Measurements from ENCODE around the gene NCKIPSD.
"Not testable (repeated sequence)": the region's sequence is repeated elsewhere in the genome, so short reads cannot be mapped to it uniquely, and the experiment has no call there.

The NCKIPSD gene

DNA sequence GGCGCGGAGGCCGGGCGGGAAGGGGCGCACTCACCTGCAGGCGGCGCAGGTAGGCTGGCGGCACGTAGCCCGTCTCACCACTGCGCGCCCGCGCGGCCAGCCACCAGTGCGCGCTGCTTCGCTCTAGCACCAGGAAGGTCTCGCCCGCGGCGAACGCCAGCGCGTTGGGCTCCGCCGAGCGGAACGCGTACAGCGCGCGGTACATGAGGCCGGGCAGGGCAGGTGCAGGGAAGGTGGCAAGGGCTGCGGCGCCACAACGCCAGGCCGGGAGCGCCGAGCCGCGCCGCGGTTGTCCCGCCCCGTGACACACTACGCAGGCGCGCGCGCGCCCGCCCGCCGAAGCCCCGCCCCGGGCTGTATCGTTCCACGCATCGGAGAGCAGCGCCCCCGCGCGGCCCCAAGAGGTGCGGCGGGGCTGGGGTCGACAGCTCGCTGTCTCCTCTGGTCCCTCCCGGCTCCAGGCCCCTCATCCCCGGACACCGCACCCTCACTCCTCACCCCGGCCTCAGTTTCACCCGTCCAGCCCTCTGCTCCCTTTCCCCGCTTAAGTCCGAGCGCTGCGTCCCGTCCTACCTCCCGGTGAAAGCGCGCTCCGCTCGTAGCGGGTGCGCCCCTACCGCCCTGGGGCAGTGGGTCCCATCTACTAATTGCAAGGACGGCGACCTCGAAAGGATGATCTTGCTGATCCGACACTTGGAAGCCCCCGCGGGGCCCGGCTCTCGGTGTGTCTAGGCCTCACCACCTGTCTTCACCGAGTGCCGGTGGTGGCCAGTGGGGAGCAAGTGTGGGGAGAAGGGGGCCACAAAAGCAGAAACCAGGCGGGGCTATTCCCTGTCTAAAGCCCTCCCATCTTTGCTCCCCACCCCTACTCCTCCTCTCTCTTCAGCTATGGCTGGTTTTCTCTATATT is at the start of gene NCKIPSD:
Gene NCKIPSD (minus strand): TSS at position 313 of the 909 bp plus-strand sequence. CDS start 108 bp downstream, at position 205.
- peak; percentile 81 to 90 (median 84) for DNase-seq (ENCODE audit: low read depth in 2 of 3, low spot score in 2 of 3)

DNA sequence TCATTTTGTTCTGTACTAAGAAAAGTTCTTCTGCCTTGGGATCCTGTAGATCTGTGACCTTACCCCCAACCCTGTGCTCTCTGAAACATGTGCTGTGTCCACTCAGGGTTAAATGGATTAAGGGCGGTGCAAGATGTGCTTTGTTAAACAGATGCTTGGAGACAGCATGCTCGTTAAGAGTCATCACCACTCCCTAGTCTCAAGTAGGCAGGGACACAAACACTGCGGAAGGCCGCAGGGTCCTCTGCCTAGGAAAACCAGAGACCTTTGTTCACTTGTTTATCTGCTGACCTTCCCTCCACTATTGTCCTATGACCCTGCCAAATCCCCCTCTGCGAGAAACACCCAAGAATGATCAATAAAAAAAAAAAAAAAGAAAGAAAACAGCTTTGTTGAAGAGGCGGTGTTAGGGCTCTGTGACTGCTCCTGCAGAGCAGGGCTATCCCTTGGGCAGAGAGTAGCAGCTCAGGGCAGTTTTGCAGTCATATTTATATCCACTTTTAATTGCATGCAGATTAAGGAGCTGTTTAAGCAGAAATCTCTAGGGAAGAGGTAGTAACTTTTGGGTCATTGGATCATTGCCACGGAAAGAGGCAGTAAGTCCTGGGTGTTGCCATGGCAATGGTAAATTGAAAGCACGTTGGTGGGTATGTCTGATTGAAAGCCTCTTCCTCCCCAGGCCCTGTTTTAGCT is 49.5 kb upstream of the NCKIPSD start:
- not testable (repeated sequence) for DNase-seq (ENCODE audit: low read depth in 2 of 3, low spot score in 2 of 3)

DNA sequence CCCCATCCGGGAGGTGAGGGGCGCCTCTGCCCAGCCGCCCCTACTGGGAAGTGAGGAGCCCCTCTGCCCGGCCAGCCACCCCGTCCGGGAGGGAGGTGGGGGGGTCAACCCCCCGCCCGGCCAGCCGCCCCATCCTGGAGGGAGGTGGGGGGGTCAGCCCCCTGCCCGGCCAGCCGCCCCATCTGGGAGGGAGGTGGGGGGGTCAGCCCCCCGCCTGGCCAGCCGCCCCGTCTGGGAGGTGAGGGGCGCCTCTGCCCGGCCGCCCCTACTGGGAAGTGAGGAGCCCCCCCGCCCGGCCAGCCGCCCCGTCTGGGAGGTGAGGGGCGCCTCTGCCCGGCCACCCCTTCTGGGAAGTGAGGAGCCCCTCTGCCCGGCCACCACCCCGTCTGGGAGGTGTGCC is 48.8 kb upstream of the NCKIPSD start:
- DNase-seq (ENCODE audit: low read depth in 2 of 3, low spot score in 2 of 3) = not testable (repeated sequence)

DNA sequence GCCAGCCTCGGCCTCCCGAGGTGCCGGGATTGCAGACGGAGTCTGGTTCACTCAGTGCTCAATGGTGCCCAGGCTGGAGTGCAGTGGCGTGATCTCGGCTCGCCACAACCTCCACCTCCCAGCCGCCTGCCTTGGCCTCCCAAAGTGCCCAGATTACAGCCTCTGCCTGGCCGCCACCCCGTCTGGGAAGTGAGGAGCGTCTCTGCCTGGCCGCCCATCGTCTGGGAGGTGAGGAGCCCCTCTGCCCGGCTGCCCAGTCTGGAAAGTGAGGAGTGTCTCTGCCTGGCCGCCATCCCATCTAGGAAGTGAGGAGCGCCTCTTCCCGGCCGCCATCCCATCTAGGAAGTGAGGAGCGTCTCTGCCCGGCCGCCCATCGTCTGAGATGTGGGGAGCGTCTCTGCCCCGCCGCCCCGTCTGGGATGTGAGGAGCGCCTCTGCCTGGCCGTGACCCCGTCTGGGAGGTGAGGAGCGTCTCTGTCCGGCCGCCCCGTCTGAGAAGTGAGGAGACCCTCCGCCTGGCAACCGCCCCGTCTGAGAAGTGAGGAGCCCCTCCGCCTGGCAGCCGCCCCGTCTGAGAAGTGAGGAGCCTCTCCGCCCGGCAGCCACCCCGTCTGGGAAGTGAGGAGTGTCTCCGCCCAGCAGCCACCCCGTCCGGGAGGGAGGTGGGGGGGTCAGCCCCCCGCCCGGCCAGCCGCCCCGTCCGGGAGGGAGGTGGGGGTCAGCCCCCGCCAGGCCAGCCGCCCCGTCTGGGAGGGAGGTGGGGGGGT is 48.2 kb upstream of the NCKIPSD start:
- not testable (repeated sequence) for DNase-seq (ENCODE audit: low read depth in 2 of 3, low spot score in 2 of 3)

DNA sequence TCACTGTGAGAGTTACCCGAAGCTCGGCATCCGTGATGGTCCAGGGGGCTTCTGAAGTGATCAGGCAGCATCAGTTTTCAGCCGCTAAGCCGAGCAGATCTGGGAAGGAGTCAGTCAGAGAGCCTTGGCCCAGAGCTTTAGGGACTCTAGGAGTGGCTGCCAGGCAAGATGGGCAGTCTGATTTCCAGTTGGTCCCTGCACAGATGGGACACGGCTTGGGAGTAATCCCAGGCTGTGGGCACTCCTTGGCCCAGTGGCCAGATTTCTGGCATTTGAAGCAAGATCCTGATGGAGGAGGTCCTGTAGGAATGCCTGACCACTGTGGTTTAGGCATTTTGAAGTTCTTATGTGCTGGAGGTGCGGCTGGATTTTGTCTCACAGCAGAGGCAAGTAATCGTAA is 41.8 kb upstream of the NCKIPSD start:
- DNase-seq (ENCODE audit: low read depth in 2 of 3, low spot score in 2 of 3) = no peak

DNA sequence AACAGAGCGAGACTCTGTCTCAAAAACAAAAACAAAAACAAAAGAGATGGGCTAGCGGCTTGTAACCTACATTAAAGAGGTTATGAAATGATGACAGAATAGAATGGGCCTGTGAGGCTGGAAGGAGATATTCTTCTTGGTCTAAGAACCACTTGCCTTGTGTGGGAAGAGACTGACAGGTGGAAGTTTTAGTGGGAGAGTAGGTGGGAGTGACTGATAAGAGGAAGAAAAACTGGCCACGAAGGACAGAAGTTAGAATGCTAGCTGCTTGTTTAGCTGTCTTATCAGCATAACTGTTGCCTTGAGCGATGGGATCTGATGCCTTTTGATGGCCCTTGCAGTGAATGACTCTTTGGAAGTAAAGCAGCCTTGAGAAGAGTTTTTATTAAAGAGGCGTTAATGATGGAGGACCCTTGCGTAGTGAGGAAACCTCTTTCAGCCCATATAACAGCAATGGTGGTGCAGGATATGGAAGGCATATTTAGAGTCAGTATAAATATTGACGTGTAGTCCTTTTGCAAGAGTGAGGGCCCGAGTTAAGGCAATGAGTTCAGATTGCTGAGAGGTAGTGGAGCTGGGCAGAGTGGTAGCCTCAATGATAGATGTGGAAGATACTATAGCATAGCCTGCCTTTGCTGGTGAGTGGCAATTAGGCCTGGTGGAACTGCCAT is 39.6 kb upstream of the NCKIPSD start:
- DNase-seq (ENCODE audit: low read depth in 2 of 3, low spot score in 2 of 3) = not testable (repeated sequence)

DNA sequence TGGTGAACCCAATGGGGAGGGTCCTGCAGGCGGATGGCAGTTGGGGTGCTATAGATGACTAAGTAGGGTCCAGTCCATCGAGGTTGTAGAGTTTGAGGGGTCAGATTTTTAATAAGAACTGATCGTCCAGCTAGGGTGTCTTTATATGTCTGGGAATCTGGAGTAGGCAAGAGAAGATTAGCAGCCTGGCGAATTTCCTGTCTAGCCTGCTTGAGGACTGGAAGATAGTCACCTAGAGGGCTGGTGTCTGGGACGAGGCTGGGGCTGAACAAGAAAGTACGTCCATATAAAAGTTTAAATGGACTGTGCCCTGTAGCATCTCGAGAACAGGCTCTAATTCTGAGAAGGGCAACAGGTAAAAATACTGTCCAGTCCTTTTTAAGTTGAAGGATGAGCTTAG is 38.0 kb upstream of the NCKIPSD start:
- DNase-seq (ENCODE audit: low read depth in 2 of 3, low spot score in 2 of 3) = no peak

DNA sequence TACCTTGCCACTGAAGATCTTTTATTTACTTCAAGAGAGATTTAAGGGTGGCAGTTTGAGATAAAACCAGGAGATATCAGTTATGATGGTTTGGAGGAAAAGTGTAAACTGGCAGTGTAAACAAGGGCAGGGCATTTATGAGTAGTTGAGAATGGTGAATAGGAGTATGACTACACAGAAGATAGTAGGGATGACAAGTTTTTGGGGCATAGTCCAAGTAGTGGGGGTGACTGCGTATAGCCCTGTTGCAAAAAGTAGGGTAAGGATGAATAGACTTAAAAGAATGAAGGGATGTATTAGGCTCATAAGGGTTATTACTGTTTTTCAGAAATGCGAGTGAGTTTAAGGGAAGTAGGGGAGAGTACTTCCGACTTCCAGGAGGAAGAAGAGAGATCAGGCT is 37.6 kb upstream of the NCKIPSD start:
- DNase-seq (ENCODE audit: low read depth in 2 of 3, low spot score in 2 of 3) = not testable (repeated sequence)

DNA sequence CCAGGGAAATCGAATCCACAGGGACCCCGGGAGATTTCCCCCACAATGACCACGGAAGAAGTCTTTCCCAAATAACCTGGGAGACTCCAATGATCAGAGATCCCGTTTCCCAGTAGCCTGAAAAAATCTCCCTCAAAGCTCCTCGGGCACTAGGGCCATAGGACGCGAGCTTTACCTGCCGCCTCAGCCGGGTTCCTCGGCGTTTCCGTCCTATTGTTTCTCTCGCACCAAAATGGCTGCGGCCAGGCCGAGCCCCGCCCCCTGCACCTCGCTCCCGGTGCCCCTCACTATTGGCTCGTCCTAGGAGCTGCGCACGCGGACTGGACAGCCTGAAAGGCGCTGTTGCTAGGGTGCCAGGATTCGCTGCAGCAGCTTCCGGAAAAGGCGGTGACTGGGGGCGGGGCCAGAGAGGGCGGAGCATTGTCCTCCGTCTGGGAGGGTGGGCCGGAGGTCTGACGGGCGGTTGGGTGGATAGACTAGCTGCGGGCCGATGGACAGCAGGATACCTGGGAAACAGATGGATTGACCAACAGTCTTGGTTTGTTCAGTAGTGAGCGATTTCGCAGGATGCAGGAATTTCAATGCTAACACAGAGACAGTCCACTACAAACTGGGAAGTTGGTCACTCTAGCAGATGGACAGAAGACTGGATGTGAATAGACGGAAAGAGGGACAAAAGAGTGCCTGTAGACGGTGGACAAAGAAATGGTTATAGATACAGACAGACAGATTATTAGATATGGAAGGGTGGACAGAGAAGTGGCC is 31.4 kb upstream of the NCKIPSD start, which contains the start of gene IP6K2:
Gene IP6K2 (minus strand): TSS at position 240 of the 765 bp plus-strand sequence. CDS start 21,930 bp downstream, outside the sequence.
- peak; percentile 96 to 99 (median 98) for DNase-seq (ENCODE audit: low read depth in 2 of 3, low spot score in 2 of 3)

DNA sequence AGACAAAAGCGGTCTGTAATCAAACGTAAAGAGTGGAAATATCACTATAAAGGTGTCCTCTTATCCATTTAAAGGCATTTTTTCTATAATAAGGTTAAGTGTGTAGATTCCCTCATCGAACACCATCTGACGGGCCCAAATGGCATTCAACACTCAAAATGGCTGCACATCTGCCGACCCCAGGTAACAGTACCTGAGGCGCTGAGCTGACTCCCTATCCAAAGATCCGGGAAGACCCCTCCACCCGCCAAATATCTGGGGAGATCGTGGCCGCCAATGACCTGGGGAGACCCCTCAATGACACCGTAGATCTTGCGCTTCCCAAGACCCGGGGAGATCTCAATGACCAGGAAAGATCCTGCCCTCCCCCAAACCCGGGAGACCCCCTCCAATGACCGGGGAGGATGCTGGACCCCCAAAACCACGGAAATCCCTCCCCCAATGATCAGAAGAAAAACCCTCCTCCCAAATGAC is 30.8 kb upstream of the NCKIPSD start:
- DNase-seq (ENCODE audit: low read depth in 2 of 3, low spot score in 2 of 3) = no peak

DNA sequence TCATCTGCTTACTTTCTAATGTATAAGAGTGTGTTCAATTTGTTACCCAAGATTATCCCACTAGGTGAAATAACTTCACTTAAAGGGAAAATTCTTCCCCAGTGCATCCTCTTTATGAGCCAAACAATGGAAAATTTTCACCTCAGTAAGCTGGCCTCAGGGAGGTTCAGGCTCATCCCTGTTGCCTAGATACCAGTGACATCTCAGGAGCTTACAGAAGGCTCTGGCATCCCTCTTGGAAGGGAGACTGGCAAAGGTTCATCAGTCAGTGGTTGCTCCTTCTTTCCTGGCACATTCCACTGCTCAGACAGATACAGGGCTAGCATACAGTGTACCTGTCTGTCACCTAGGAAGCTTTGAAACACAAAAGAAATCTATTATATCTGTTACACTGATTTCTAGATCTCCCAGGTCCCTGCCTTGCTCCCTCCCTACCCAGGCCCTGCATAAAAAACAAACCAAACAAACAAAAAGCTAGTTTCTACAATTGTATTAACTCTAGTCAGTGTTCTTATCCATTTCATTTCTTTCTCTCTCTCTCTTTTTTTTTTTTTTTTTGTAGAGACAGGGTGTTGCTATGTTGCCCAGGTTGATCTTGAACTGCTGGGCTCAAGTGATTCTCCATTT is 29.6 kb upstream of the NCKIPSD start:
- no peak for DNase-seq (ENCODE audit: low read depth in 2 of 3, low spot score in 2 of 3)

DNA sequence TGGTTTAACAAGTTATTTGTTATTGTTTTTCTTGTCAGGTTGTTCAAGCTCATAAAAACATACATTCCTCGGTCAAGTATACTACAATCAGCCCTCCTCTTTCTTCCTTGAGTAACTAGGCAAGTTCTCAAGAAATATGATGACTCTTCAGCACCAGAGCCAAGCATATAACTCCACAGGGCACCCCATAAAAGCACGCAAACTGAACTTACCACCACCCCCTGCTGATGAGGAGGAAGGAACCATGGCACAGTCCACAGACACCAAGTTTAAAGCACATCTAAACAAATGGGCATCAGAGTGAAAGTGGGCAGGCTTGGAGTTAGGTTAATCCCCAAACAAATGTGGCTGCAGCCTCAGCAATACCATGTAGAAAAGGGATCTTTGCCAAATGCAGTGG is 26.0 kb upstream of the NCKIPSD start:
- no peak for DNase-seq (ENCODE audit: low read depth in 2 of 3, low spot score in 2 of 3)

DNA sequence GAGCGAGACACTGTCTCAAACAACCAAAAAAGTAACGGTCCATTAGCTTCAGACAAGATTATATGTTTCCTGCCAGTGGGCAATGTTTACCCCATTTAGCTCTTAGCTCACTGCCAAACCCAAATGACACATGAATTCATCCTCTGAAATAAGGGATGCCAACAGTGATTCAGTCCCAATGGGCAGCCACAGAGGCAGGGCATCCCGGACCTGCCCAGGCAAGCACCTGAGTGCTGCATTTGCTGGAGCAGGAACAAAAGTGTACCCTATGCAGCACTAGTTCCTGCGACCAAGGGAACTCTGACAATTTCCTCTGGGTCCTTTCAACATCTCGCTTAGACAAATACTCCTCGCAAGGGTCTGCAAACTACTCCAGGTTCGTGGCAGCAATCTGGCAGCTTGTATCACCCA is 23.3 kb upstream of the NCKIPSD start:
- DNase-seq (ENCODE audit: low read depth in 2 of 3, low spot score in 2 of 3) = no peak

DNA sequence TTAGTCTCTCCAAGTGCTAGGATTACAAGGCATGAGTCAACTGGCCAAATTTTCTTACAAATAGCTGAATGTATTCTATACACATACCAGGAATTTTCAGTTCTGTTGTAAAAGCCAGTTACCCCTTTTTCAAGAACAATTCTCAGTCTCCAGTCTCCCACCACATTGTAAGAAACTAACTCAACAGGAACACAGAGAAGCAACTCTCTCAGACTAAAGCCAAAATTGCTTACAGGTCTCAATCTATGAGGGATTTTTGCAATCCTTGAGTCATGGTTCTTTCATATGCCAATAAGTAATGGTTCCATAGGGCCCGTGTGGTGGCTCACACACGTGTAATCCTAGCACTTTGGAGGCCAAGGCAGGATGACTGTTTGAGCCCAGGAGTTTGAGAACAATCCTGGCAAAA is 22.8 kb upstream of the NCKIPSD start:
- DNase-seq (ENCODE audit: low read depth in 2 of 3, low spot score in 2 of 3) = no peak

DNA sequence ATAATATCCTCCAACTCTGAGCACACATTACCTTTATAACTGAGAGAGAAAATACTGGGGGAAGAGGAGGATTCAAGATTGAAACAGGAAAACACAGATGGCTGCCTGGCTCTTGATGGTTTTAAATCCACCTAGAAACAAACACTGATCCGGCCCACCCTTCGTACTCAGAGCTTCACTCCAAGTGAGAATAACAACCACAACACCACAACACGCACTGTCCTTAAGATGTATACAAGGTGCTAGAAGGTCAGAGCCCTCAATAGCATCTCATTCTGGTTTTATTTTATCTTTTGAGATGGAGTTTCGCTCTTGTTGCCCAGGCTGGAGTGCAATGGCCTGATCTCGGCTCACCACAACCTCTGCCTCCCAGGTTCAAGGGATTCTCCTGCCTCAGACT is 21.4 kb upstream of the NCKIPSD start:
- DNase-seq (ENCODE audit: low read depth in 2 of 3, low spot score in 2 of 3) = no peak

DNA sequence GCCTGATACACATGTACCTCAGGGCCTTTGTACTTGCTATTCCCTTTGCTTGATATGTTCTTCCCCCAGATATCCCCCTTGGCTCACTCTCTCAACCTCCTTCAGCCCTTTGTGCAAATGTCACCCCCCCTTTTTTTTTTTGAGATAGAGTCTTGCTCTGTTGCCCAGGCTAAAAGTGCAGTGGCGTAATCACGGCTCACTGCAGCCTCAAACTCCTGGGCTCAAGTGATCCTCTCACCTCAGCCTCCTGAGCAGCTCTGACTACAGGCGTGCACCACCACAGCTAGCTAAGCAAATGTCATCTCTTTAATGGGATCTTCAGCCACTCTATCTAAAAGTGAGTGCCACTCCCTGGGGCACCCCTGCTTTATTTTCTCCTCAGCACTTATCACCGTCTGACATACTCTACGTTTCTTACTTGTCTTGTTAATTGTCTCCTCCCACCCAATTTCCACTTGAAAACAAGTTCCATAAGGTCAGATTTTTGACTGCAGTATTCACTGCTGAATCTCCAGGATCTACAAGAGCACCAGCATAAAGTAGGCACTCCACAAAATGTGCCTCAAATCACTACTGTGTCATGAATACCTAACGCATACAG is 16.7 kb upstream of the NCKIPSD start:
- DNase-seq (ENCODE audit: low read depth in 2 of 3, low spot score in 2 of 3) = no peak

DNA sequence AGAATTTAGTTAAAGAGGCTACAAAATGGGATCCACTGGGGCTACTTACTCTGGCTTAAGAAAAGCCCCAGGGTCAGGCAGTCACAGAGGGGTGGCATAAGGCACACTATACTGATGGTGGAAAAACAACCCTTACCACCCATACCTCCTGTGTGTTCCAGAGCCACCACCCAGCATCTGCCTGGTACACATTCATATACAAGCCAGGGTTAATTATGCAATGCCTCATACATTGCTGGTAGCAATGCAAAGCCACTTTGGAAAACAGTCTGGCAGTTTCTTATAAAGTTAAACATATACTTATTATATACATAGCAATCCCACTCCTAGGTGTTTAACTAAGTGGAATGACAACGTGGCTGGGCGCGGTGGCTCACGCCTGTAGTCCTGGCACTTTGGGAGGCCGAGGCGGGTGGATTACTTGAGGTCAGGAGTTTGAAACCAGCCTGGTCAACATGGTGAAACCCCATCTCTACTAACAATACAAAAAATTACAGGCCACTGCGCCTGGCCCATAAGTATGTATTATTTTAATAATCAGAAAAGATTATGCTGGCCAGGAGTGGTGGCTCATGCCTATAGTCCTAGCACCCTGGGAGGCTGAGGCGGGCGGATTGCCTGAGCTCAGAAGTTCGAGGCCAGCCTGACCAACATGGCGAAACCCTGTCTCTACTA is 15.2 kb upstream of the NCKIPSD start:
- DNase-seq (ENCODE audit: low read depth in 2 of 3, low spot score in 2 of 3) = no peak

DNA sequence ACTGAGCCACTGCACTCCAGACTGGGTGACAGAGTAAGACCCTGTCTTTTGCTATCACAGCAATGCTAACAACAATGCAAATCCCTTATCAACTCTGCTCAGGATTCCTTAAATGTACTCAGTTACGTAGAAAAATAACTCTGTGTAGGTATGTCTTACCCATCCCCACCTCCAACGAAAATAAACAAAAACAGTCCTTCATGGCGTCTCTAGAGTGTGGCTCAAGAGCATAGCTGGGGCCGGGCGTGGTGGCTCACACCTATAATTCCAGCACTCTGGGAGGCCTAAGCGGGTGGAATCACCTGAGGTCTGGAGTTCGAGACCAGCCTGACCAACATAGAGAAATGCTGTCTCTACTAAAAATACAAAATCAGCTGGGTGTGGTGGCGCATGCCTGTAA is 13.2 kb upstream of the NCKIPSD start:
- no peak for DNase-seq (ENCODE audit: low read depth in 2 of 3, low spot score in 2 of 3)

DNA sequence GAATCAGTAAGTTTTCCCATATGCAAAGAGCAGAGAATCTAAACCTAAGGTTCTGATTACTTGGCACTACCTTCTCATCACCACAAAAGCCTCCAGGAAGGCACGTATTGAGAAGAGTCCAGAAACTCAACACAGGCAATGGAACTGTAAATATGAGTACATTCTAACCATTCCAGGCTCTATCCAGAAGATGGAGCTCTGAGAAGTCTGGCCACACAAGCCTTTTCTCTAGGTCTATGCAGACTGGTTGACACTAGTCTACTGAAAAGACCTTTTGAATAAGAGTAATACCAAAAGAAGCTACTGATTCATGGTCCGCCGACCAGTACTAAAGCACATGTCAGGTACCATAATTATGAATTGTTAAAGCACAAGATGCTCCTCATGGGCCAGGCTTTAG is 12.2 kb upstream of the NCKIPSD start:
- no peak for DNase-seq (ENCODE audit: low read depth in 2 of 3, low spot score in 2 of 3)

Data from activated CD8-positive, alpha-beta memory T cell treated with anti-CD3 and anti-CD28 coated beads for 48 hours (primary cell).